H7 (cell line): ENCODE measurements around the gene CTNNAL1. TPM values are rescaled to one million over a fixed set of nuclear protein-coding genes. Genes with fewer than 3 reads are reported as not detected.
A peak's percentile ranks its signal among the peaks of the same experiment; 100 is the strongest.
"Not testable (repeated sequence)": the region's sequence is repeated elsewhere in the genome, so short reads cannot be mapped to it uniquely, and the experiment has no call there.

Experiments used
- DNase-seq: peaks from one replicate; pipeline ENCODE4 v3.0.0; 2012
- H3K27me3 ChIP-seq: 2 replicates; pipeline ENCODE4 v1.6.0; 2011; ENCODE audit warnings: mild to moderate bottlenecking, low read length; ENCODE audit not compliant: control insufficient read depth, insufficient read depth
- H3K36me3 ChIP-seq: replicated peaks from 2 replicates; pipeline ENCODE4 v1.5.1; 2011; ENCODE audit warnings: low read length; ENCODE audit not compliant: control insufficient read depth, insufficient read depth
- H3K4me3 ChIP-seq: 2 replicates; pipeline ENCODE4 v1.5.1; 2011; ENCODE audit warnings: low read depth, mild to moderate bottlenecking, control low read depth, low read length, moderate library complexity; ENCODE audit not compliant: insufficient read depth
- total RNA-seq: library from RNA; depleted of rRNA; stranded (reverse); fragments of >200 nt; shearing (Covaris generic); gene quantifications from 2 replicates; pipeline ENCODE4 v1.2.3, GENCODE V29; 2014

The CTNNAL1 gene
- total RNA-seq, 1 experiment from 2014 or later = 73.6 TPM

DNA sequence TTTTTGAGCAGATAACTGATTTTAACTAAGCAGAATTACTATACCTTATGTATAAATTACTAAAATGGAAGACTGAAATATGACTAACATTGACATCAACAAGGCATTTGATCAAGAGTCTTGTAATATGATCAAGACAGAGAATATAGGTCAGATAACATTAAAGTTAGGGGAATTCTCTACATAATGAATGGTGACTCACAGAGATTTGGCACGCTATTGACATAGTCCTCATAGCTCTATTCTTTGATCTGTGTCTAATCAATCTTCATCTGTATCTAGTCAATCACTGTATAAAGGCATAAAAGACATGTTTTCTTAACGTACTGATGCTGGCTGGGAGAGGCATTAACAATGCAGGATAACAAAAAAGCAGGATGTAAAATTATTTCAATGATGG lies 61.7 kb downstream of the CTNNAL1 start:
- Histone ChIP-seq H3K4me3 (no peak overlapping the region), H3K36me3 (no peaks in the 10 kb centered on the region), H3K27me3 (no peaks in the 10 kb centered on the region)
- DNase-seq = no peak

DNA sequence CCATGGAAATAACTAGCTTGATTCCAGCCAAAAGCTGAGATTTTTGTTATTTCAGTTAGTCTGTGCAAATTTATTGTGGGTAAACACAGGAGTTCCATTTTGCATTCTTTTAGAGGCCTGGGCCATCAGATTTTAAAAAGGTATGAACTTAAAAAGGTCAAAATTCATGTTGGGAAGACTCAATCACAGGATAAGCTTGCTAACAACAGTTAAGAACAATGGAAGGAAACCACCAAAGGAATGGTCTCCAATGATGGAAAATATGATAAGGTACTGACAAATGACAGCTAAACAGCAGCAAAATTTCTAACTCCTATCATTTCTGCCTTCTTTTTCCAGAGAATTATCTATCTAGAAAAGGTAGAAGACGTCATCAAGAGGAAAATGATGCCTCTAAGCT lies 63.1 kb downstream of the CTNNAL1 start:
- no peak for DNase-seq
- Histone ChIP-seq H3K36me3 (no peaks in the 10 kb centered on the region), H3K4me3 (no peak overlapping the region), H3K27me3 (no peaks in the 10 kb centered on the region)

DNA sequence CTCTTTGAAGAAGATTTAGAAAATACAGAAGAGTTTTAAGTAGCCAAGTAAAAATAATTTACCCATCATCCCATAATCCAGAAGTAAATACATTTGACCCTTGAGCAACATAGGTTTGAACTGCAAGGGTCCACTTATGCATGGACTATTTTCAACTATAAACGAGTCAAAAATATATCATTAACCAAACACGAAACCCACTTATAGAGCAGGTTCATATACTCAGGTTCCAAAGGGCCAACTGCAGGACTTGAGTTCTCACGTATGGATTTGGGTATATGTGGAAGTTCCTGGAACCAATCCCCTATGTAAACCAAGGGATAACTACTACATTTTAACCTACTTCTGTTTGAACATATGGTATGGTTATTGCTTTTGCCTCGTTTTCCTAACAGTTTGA lies 73.3 kb downstream of the CTNNAL1 start:
- DNase-seq = no peak
- H3K4me3 ChIP-seq = no peak overlapping the region
- peaks cover 1% of the 10 kb centered on the region; the same call in 1 of the 2 replicates for H3K36me3 ChIP-seq
- H3K27me3 ChIP-seq = no peaks in the 10 kb centered on the region

DNA sequence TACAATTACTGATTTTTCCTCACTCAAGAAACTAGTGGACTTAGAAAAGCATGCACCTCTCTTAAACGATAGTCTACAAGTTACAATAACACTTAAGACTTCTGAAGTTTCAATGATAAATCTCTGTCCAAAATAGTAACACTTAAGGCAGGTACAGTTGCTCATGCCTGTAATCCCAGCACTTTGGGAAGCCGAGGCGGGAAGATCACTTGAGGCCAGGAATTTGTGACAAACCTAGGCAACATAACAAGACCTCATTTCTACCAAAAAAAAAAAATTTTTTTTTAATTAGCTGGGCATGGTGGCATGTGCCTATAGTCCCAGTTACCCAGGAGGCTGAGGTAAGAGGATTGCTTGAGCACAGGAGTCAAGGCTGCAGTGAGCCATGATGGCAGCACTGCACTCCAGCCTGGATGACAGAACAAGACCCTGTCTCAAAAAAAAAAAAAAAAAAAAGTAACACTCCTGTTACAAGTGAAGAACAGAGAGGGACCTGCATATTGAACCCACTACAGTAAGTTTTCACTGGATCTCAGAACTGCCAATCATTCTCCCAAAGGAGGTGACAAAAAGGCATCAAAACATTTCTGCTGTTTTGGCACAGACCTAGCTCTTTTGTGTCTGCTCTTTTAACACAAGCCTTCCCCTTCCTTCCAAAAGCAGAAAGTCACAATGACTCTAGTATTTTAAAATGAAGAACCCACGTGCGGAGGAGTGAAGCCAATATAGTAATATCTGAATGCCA lies 75.6 kb downstream of the CTNNAL1 start:
- H3K27me3 ChIP-seq = no peaks in the 10 kb centered on the region
- no peak overlapping the region for H3K4me3 ChIP-seq
- DNase-seq = no peak
- H3K36me3 ChIP-seq = 0 out of 2 replicates have a peak, but pooled peaks cover 1% of the 10 kb centered on the region

DNA sequence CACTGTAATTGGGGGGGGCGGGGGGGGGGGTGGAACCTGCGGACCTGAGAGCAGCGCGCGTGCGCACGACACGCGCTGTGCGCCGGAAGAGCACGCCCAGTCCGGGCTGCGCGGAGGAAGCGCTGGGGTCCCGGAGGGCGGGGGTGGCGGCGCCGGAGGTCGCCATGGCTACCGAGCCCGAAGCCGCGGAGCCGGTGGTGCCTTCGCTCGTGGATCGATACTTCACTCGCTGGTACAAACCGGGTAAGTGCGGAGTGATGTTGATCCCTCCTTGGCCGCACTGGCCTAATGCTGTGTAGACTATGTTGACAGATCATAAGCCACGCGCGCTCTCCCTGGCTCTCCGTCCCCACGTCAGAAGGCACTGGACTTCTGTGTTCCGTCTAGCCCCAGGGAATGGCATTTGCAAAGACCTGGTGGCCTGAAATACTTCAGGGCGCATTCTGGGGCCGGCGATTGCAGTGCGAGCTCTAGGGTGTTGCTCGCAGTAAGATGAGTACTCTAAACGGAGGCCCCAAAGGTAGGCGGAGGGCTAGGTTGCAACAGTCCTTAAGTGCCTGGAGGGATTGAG lies 78.9 kb downstream of the CTNNAL1 start, which contains the start of gene ABITRAM:
Gene ABITRAM, plus strand, starts transcription at position 78 of the 571 bp plus-strand sequence. Its CDS starts 87 bp downstream, at position 165.
- Histone ChIP-seq H3K36me3 (no peaks in the 10 kb centered on the region), H3K4me3 (peak within 1 kb of the TSS; percentile 98), H3K27me3 (no peaks in the 10 kb centered on the region)
- DNase-seq = peak; percentile 94

DNA sequence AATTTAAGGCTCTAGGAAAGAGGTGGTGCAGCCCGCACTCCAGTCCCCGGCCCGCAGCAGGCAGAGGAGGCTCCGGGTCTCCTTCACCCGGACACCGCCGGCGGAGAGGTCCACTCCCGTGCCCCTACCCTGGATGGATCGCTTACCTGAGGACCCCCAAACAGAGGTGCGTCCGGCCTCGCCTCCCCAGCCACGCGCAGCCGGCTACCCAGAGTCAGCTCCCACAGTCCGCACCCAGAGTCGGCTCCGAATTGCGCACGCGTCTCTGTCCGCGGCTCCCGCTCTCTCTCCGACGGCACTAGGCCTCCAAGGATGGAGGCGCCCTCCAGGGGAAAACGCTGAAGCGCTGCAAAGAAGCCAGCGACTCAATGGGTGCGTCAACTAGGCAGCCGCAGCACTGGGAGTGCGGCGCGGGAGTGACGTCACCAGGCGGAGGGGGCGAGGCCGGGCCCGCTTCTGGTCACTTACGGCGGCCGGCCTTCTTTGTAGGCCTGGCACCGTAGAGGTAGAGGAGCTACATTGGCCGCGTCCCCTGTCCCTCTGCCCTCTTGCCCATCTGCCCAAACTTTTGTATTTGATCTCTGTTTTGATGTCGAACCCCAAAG lies 79.5 kb downstream of the CTNNAL1 start, which contains the start of gene ELP1:
Gene ELP1, minus strand, starts transcription at position 407 of the 605 bp plus-strand sequence. CDS start 2,978 bp downstream, outside the sequence.
- Histone ChIP-seq H3K4me3 (peak within 1 kb of the TSS; percentile 98), H3K27me3 (no peaks in the 10 kb centered on the region), H3K36me3 (no peaks in the 10 kb centered on the region)
- peak; percentile 94 for DNase-seq

DNA sequence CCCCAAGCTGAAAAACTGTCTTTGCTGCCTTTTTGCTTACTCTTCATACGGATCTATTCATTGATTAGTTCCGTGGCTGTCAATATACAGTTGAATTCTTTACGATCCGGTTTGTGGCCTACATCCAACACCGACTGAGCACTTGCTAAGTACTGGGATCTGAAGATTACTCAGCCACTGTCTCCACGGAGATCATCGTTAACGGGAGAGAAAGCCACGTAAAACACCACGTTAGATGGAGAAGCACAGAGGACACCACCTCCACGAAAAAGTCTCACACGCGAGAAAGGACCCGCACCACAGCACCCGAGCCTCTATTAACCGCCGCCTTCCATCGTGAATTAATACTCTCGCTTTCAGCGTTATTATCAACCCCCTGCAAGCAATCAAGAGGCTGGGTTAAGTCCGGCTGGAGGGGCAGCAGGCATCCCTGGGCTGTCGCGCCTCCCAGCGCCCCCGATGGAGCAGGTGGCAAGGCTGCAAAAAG lies 80.0 kb downstream of the CTNNAL1 start:
- peaks cover 2% of the 10 kb centered on the region; the same call in 1 of the 2 replicates for H3K36me3 ChIP-seq
- DNase-seq = no peak
- H3K4me3 ChIP-seq = peak overlapping the region; percentile 98
- no peaks in the 10 kb centered on the region for H3K27me3 ChIP-seq

DNA sequence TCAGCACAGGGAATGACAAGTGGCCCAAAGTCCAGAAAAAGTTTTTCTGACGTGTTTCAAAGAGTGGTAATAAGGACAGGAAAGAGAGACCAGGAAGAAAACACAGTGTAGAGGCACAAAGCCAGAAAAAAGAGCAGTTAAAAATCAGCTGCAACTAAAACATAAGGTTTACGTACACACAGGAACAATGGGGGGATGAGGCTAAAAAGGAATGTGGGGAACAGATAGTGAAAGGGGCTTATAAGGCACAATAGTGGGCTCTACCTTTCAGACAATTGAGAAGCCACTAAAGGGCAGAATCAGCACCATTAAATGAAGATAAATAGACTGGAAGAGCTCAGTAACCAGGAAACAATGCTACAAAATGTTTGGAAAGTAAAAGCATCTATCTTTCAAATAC lies 84.9 kb downstream of the CTNNAL1 start:
- Histone ChIP-seq H3K27me3 (no peaks in the 10 kb centered on the region), H3K4me3 (no peak overlapping the region), H3K36me3 (peaks cover 7% of the 10 kb centered on the region)
- DNase-seq = no peak

DNA sequence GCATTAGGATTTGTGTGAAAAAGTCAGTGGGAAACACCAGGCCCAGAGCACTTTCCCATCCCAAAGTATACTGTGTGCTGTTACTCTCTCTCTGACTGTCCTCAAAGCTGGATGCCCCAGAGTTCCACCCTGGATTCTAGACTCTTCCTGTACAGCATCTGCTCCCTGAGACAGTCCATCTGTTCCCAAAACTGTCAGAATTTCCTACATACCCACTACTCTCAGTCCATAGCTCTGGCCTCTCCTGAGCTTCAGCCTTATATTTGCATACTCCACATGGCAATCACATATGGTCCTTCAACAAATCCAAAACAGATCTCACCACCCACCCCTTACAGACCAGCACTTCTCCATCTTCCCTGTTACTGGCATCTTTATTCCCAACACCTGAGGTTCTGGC lies 88.8 kb downstream of the CTNNAL1 start:
- no peak for DNase-seq
- Histone ChIP-seq H3K27me3 (no peaks in the 10 kb centered on the region), H3K4me3 (no peak overlapping the region), H3K36me3 (peaks cover 9% of the 10 kb centered on the region)

DNA sequence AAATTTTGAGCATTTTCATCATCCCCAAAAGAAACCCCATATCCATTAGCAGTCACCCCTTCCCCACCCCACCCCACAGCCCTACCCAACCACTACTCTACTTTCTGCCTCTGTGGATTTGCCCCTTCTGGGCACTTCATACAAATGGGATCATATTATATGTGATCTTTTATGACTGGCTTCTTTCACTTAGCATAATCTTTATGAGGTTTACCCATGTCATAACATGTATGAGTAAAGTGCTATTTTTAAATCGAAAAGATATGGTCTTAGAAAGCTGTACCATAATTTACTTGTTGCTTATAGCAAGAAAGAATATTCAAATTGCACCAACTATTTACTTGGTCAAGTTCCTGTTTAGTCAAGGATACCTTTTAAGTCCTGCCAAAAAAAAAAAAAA lies 92.1 kb downstream of the CTNNAL1 start:
- peaks cover 9% of the 10 kb centered on the region for H3K36me3 ChIP-seq
- DNase-seq = no peak
- H3K4me3 ChIP-seq = no peak overlapping the region
- no peaks in the 10 kb centered on the region for H3K27me3 ChIP-seq

DNA sequence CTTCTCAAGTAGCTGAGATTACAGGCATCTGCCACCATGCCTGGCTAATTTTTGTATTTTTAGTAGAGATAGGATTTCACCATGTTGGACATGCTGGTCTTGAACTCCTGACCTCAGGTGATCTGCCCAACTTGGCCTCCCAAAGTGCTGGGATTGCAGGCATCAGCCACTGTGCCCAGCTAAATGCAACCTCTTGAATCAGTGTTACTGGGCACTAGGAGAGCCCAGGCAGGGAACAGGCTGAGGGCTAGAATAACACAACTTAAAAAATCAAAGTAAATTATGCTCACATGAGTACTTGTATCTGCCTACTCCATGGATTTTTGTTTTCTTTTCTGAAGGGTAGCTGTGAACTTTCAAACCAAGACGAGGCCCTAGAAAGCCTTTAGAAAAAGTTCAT lies 92.9 kb downstream of the CTNNAL1 start:
- not testable (repeated sequence) for H3K36me3 ChIP-seq, H3K27me3 ChIP-seq, DNase-seq, H3K4me3 ChIP-seq

DNA sequence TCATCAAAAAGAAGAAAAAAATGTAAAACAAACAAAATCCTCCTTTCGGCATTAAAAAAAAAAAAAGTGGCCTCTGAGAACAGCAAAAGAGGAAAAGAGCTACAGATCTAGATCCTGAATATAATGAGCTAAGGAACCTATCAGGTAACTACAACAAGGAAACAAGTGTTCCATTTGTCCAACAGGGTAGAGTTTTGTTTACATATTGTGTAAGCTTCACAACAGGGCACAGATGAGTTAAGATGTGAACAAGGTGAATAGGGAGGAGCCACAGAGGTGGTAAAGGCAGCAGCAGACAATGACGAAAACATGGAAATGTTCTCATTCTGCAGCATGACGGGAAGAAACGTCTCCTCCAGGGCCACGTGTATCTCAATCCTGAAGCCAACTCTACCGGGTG lies 93.8 kb downstream of the CTNNAL1 start:
- no peaks in the 10 kb centered on the region for H3K27me3 ChIP-seq
- H3K36me3 ChIP-seq = peaks cover 6% of the 10 kb centered on the region
- H3K4me3 ChIP-seq = no peak overlapping the region
- no peak for DNase-seq

DNA sequence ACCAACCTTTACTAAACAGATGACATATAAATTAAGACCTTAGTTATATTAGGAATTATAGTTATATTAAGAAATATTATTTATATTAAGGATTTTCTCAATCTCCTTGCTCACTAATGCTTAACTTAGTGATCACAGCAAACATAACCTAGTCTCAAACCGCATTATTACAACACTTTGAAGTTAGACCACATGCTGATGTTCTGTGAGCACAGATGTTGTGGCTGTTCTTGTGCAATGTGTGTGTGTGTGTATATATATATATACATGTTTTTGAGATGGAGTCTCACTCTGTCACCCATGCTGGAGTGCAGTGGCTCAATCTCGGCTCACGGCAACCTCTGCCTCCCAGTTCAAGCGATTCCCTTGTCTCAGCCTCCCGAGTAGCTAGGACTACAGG lies 99.9 kb downstream of the CTNNAL1 start:
- Histone ChIP-seq H3K27me3 (no peaks in the 10 kb centered on the region), H3K36me3 (peaks cover 12% of the 10 kb centered on the region), H3K4me3 (no peak overlapping the region)
- no peak for DNase-seq

DNA sequence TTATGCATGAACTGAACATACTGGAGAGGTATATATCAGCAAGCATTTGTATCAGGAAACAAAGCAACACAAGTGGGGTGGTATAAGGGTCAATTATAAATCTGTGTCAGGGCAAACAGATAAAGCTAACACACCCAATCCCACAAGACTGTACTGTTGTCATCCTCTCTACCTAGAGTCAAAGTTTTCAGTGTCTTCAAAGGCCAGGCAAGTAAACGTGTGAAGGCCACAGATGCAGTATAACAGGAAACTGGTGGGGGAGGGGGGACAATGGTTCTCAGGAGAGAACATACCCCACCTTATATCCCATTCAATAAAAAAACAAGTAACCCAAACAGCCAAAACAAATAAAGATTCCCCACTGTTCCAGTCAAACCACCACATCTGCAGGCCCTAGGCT lies 101.5 kb downstream of the CTNNAL1 start:
- Histone ChIP-seq H3K36me3 (peaks cover 14% of the 10 kb centered on the region), H3K27me3 (no peaks in the 10 kb centered on the region), H3K4me3 (no peak overlapping the region)
- no peak for DNase-seq

DNA sequence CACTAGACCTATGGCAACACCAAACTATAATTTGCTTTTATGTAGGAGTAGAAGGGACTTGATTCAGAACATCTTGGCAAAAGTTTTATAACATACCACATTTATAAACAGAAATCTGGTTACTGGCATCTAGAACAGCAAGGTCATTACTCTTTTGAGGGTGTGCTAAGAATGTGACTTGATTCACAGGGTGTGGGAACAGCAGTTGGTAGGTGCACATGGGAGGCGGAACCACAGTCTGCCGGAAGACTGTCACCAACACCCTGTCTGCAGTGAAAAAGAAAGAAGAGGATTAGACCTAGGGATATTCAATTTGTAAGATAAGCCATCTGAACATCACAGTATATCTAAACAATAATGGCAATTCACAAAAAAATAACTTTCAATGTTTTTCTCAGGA lies 102.4 kb downstream of the CTNNAL1 start:
- Histone ChIP-seq H3K4me3 (no peak overlapping the region), H3K27me3 (no peaks in the 10 kb centered on the region), H3K36me3 (peaks cover 19% of the 10 kb centered on the region)
- DNase-seq = no peak
